HEK293 (cell line): ENCODE data around the gene PLCB1.

Experiments used
- CTCF ChIA-PET: fragments of 350-600 bp; formaldehyde crosslinking; extraction: SDS; loops from one replicate; lab custom pipeline; 2021; ENCODE audit warnings: antibody characterized with exemption; lab: Yijun Ruan, JAX
- POLR2A ChIA-PET: fragments of 300-600 bp; formaldehyde crosslinking; extraction: SDS; loops from one replicate; lab custom pipeline; 2020; ENCODE audit warnings: antibody characterized with exemption, inconsistent platforms; lab: Yijun Ruan, JAX
- H3K27ac ChIP-seq: fragments of 200-500 bp; sonication (Bioruptor generic); 2 replicates; pipeline ENCODE4 v1.5.1; 2014; ENCODE audit warnings: low read depth, low read length, control low read depth, inconsistent platforms; ENCODE audit errors: extremely low read depth
- H3K36me3 ChIP-seq, 2 experiments: fragments of 200-500 bp in 1 of 2; sonication (Bioruptor generic) in 1 of 2; 1 replicate in 1 of 2; 2 replicates in 1 of 2; pipeline ENCODE4 v1.5.1; 2014 to 2017; ENCODE audit warnings: inconsistent platforms in 2 of 2, low read length in 2 of 2; ENCODE audit not compliant: control insufficient read depth in 2 of 2, insufficient read depth in 1 of 2
- H3K4me1 ChIP-seq: fragments of 200-500 bp; sonication (Bioruptor generic); 2 replicates; pipeline ENCODE4 v1.5.1; 2014; ENCODE audit warnings: mild to moderate bottlenecking, low read length, inconsistent platforms; ENCODE audit not compliant: control insufficient read depth, insufficient read depth
- H3K4me3 ChIP-seq: 2 replicates; pipeline ENCODE4 v1.5.1; 2011; ENCODE audit warnings: low read depth, mild to moderate bottlenecking, control low read depth, low read length, moderate library complexity
- H3K9me3 ChIP-seq: fragments of 200-500 bp; sonication (Bioruptor generic); 2 replicates; pipeline ENCODE4 v1.5.1; 2014; ENCODE audit warnings: low read depth, low read length, inconsistent platforms; ENCODE audit not compliant: control insufficient read depth, insufficient read depth
- ATF2 ChIP-seq: fragments of 450-650 bp; formaldehyde crosslinking; IDR thresholded peaks from 2 replicates; pipeline ENCODE4 v1.5.1; 2016; ENCODE audit warnings: missing biosample characterization, missing genetic modification characterization, low read depth
- GLIS2 ChIP-seq: fragments of 450-650 bp; formaldehyde crosslinking; IDR thresholded peaks from 2 replicates; pipeline ENCODE4 v1.5.1; 2016; ENCODE audit warnings: missing biosample characterization, missing genetic modification characterization
- KLF10 ChIP-seq: fragments of 450-650 bp; IDR thresholded peaks from 2 replicates; pipeline ENCODE4 v1.5.1; 2018; ENCODE audit warnings: missing biosample characterization, mild to moderate bottlenecking, missing genetic modification characterization
- KLF17 ChIP-seq: fragments of 450-650 bp; formaldehyde crosslinking; IDR thresholded peaks from 2 replicates; pipeline ENCODE4 v1.5.1; 2016; ENCODE audit warnings: missing biosample characterization, missing genetic modification characterization
- SETDB1 ChIP-seq: IDR thresholded peaks from one replicate; pipeline ENCODE4 v1.6.1; 2017; ENCODE audit warnings: mild to moderate bottlenecking, low read length, moderate library complexity, mixed read lengths; ENCODE audit not compliant: insufficient read length
- TRIM28 ChIP-seq: IDR thresholded peaks from 2 replicates; pipeline ENCODE4 v1.6.1; 2011; ENCODE audit warnings: low read length, control low read depth, borderline replicate concordance
- ZBTB44 ChIP-seq: fragments of 450-650 bp; IDR thresholded peaks from 2 replicates; pipeline ENCODE4 v1.5.1; 2018; ENCODE audit warnings: missing biosample characterization, mild to moderate bottlenecking, missing genetic modification characterization
- ZNF16 ChIP-seq: fragments of 450-650 bp; formaldehyde crosslinking; IDR thresholded peaks from 2 replicates; pipeline ENCODE4 v1.5.1; 2016; ENCODE audit warnings: low read depth, missing biosample characterization, missing genetic modification characterization
- ZNF2 ChIP-seq: fragments of 450-650 bp; formaldehyde crosslinking; IDR thresholded peaks from 2 replicates; pipeline ENCODE4 v1.5.1; 2016; ENCODE audit warnings: missing biosample characterization, missing genetic modification characterization
- ZNF202 ChIP-seq: fragments of 450-650 bp; formaldehyde crosslinking; IDR thresholded peaks from 2 replicates; pipeline ENCODE4 v1.5.1; 2016; ENCODE audit warnings: missing biosample characterization, missing genetic modification characterization, borderline replicate concordance
- ZNF274 ChIP-seq, 2 experiments: fragments of 200-500 bp in 1 of 2; fragments of 450-650 bp in 1 of 2; sonication (Bioruptor generic) in 1 of 2; formaldehyde crosslinking in 1 of 2; IDR thresholded peaks; 2 replicates each; pipeline versions ENCODE4 v1.5.1 to v1.6.1; 2014 to 2016; ENCODE audit warnings: borderline replicate concordance in 1 of 2, inconsistent platforms in 1 of 2, low read length in 1 of 2, missing biosample characterization in 1 of 2, missing genetic modification characterization in 1 of 2
- ZNF335 ChIP-seq: fragments of 450-650 bp; formaldehyde crosslinking; conservative IDR thresholded peaks from 2 replicates; pipeline ENCODE4 v1.5.1; 2016; ENCODE audit warnings: missing biosample characterization, missing genetic modification characterization
- ZNF501 ChIP-seq: fragments of 450-650 bp; formaldehyde crosslinking; IDR thresholded peaks from 2 replicates; pipeline ENCODE4 v1.5.1; 2016; ENCODE audit warnings: missing biosample characterization, missing genetic modification characterization
- ZNF514 ChIP-seq: fragments of 450-650 bp; formaldehyde crosslinking; IDR thresholded peaks from 2 replicates; pipeline ENCODE4 v1.5.1; 2016; ENCODE audit warnings: missing biosample characterization, missing genetic modification characterization
- ZNF529 ChIP-seq: fragments of 450-650 bp; formaldehyde crosslinking; IDR thresholded peaks from 2 replicates; pipeline ENCODE4 v1.5.1; 2017; ENCODE audit warnings: missing genetic modification characterization, missing biosample characterization; ENCODE audit not compliant: insufficient replicate concordance
- ZNF530 ChIP-seq: fragments of 450-650 bp; formaldehyde crosslinking; IDR thresholded peaks from 2 replicates; pipeline ENCODE4 v1.5.1; 2016; ENCODE audit warnings: low read depth, missing biosample characterization, missing genetic modification characterization
- ZNF670 ChIP-seq: fragments of 450-650 bp; formaldehyde crosslinking; IDR thresholded peaks from 2 replicates; pipeline ENCODE4 v1.5.1; 2016; ENCODE audit warnings: missing biosample characterization, missing genetic modification characterization, low read depth
- ZNF843 ChIP-seq: fragments of 450-650 bp; formaldehyde crosslinking; IDR thresholded peaks from 2 replicates; pipeline ENCODE4 v1.5.1; 2016; ENCODE audit warnings: missing biosample characterization, missing genetic modification characterization
- ZSCAN16 ChIP-seq: fragments of 450-650 bp; formaldehyde crosslinking; IDR thresholded peaks from 2 replicates; pipeline ENCODE4 v1.5.1; 2016; ENCODE audit warnings: missing biosample characterization, missing genetic modification characterization
- ZSCAN4 ChIP-seq: fragments of 450-650 bp; formaldehyde crosslinking; IDR thresholded peaks from 2 replicates; pipeline ENCODE4 v1.5.1; 2017; ENCODE audit warnings: missing biosample characterization, missing genetic modification characterization

The PLCB1 gene

GRCh38 chr20:8924539-8924938, 792.5 kb downstream of the PLCB1 start:
- Histone ChIP-seq H3K4me1 (no peaks in the 10 kb centered on the region), H3K27ac (no peak overlapping the region), H3K4me3 (no peak overlapping the region), H3K9me3 (no peaks in the 10 kb centered on the region), H3K36me3 (no peaks in the 10 kb centered on the region)
- TF ChIP-seq SETDB1 (peak; percentile 22), ZNF2 (tag by site-specific recombination) (no peak)
- ChIA-PET POLR2A (no interaction called here), CTCF (no interaction called here)

GRCh38 chr20:8930726-8931125, 798.7 kb downstream of the PLCB1 start:
- Histone ChIP-seq H3K4me1 (no peaks in the 10 kb centered on the region), H3K4me3 (no peak overlapping the region), H3K27ac (no peak overlapping the region), H3K9me3 (no peaks in the 10 kb centered on the region)
- CTCF ChIA-PET, result no interaction called here
- POLR2A ChIA-PET, result no interaction called here
- TF ChIP-seq ZNF501 (tag by site-specific recombination) (no peak), ZNF670 (tag by site-specific recombination) (no peak), ZNF530 (tag by site-specific recombination) (no peak), ZNF529 (tag by site-specific recombination) (no peak), ZSCAN4 (no peak), GLIS2 (no peak), ZNF202 (tag by site-specific recombination) (no peak), ZSCAN16 (tag by site-specific recombination) (no peak), ZNF16 (tag by site-specific recombination) (no peak), ZNF335 (no peak), TRIM28 (no peak), ATF2 (no peak), ZNF514 (no peak), KLF17 (tag by site-specific recombination) (no peak), ZBTB44 (no peak), KLF10 (tag by site-specific recombination) (no peak), ZNF843 (tag by site-specific recombination) (no peak), ZNF274 (IDR thresholded peaks at IDR 0.05; ENCODE audit: low read length) (no peak), ZNF274 (tag by site-specific recombination; IDR thresholded peaks at IDR 0.05; ENCODE audit: borderline replicate concordance) (no peak)
- TF ChIP-seq, all 188 proteins: peak for 0
- no peaks in the 10 kb centered on the region for H3K36me3 ChIP-seq
